Gastroesophageal sphincter (tissue), 4 donors: ENCODE measurements around the gene KCNMB2. TPM values are rescaled to one million over a fixed set of nuclear protein-coding genes. Genes with fewer than 3 reads are reported as not detected.

ENCODE experiments used
- ATAC-seq: fragments of 150-250 bp; one replicate; pipeline ENCODE4 v1.9.1; 2016; ENCODE audit warnings: mild to moderate bottlenecking, moderate library complexity
- H3K27ac ChIP-seq, 4 donors: fragments of 200-600 bp; sonication (generic) in 3 of 4; 1 replicate in 3 of 4; 2 replicates in 1 of 4; pipeline ENCODE4 v1.5.1; 2016 to 2019
- H3K27me3 ChIP-seq: fragments of 200-600 bp; sonication (generic); one replicate; pipeline ENCODE4 v1.5.1; 2019
- H3K36me3 ChIP-seq, 2 donors: fragments of 200-600 bp; sonication (generic); one replicate each; pipeline ENCODE4 v1.5.1; 2019; ENCODE audit warnings: control low read depth in 1 of 2
- H3K4me1 ChIP-seq, 3 donors: fragments of 200-600 bp; sonication (generic); 1 replicate in 2 of 3; 2 replicates in 1 of 3; pipeline ENCODE4 v1.5.1; 2016 to 2019; ENCODE audit warnings: control low read depth in 2 of 3
- H3K4me3 ChIP-seq, 2 donors: fragments of 200-600 bp; sonication (generic); one replicate each; pipeline ENCODE4 v1.5.1; 2019; ENCODE audit warnings: mild to moderate bottlenecking in 1 of 2, moderate library complexity in 1 of 2
- H3K9me3 ChIP-seq, 3 donors: fragments of 200-600 bp; sonication (generic); one replicate each; pipeline ENCODE4 v1.5.1; 2017 to 2019; ENCODE audit warnings: control low read depth in 2 of 3
- EP300 ChIP-seq: sonication (generic); formaldehyde crosslinking; IDR thresholded peaks from one replicate; pipeline ENCODE4 v1.6.1; 2017; ENCODE audit warnings: antibody characterized with exemption, mild to moderate bottlenecking
- POLR2A ChIP-seq, 2 donors: fragments of 450-650 bp; IDR thresholded peaks; one replicate each; pipeline ENCODE4 v1.6.1; 2017; ENCODE audit warnings: antibody characterized with exemption in 2 of 2, mild to moderate bottlenecking in 2 of 2, moderate library complexity in 1 of 2
- POLR2AphosphoS5 ChIP-seq: sonication (generic); formaldehyde crosslinking; IDR thresholded peaks from one replicate; pipeline ENCODE4 v1.6.1; 2017; ENCODE audit warnings: antibody characterized with exemption
- WGBS, 2 donors: methylation state at CpG; one replicate each; pipeline ENCODE4 v1.1.5; 2018; ENCODE audit warnings: low coverage in 1 of 2; 5-methylcytosine and 5-hydroxymethylcytosine counted together
- total RNA-seq, 4 donors: library from RNA; depleted of rRNA; stranded (reverse); fragments of >200 nt; gene quantifications; one replicate each; pipeline ENCODE4 v1.1.0, GENCODE V29; 2016
- TF ChIP-seq, protein P1 (sequence below), 4 experiments: fragments of 200-600 bp in 2 of 4; fragments of 450-650 bp in 2 of 4; sonication (generic) in 1 of 4; IDR thresholded peaks; one replicate each; pipeline ENCODE4 v1.5.1; 2017 to 2019; ENCODE audit warnings: antibody characterized with exemption in 4 of 4, mild to moderate bottlenecking in 2 of 4, moderate library complexity in 2 of 4

Gene KCNMB2
- total RNA-seq, 4 donors from 2014 or later = 1.3 TPM; not detected in 3

DNA sequence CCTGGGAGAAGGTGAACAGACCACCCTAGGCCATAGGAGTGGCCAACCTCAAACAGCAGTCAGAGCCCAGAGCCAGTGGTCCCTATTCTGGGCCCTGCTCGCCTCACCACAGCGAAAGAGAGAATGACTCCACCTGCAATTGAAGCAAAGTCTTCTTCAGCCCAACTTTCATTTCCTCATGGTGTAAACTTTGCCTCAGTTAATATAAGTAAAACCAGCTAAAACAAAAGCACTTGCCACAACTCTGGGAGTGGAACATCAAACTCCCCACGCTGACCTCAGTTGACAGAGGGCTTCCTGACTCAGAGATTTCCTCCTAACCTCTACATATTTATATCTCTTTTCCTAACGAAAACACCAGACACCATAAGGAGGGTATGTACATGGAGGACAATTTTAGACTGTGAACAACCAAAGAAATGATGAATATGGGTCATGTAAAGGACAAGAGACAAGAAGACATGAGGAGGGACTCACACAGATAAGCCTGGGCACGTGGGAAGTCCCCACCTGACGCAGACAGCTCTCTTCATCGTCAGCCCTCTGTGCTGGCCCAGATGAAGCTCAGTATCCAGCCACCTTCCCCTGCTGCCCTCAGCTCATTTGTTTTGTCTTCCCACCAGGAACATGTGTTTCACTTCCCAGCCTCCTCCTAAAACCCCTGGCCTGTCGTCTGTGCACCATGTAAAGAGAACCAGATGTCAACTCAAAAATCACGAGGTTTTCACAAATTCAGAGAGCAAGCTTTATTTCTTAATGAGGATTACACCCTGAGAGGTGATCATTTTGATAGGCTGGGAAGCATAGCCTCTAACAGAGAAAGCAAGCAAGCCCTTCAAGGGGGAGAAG, 140.9 kb downstream of the KCNMB2 start:
- TF ChIP-seq POLR2A (IDR thresholded peaks at IDR 0.05) = no peak
- TF ChIP-seq EP300 = no peak
- no peak for TF ChIP-seq POLR2AphosphoS5
- TF ChIP-seq, protein P1, sequence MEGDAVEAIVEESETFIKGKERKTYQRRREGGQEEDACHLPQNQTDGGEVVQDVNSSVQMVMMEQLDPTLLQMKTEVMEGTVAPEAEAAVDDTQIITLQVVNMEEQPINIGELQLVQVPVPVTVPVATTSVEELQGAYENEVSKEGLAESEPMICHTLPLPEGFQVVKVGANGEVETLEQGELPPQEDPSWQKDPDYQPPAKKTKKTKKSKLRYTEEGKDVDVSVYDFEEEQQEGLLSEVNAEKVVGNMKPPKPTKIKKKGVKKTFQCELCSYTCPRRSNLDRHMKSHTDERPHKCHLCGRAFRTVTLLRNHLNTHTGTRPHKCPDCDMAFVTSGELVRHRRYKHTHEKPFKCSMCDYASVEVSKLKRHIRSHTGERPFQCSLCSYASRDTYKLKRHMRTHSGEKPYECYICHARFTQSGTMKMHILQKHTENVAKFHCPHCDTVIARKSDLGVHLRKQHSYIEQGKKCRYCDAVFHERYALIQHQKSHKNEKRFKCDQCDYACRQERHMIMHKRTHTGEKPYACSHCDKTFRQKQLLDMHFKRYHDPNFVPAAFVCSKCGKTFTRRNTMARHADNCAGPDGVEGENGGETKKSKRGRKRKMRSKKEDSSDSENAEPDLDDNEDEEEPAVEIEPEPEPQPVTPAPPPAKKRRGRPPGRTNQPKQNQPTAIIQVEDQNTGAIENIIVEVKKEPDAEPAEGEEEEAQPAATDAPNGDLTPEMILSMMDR (IDR thresholded peaks at IDR 0.05) = no peak
- no peak for ATAC-seq
- WGBS, 2 donors = 63 to 64% methylated on average over 6 of the region's 9 CpGs
- H3K36me3 ChIP-seq = no peaks in the 10 kb centered on the region
- H3K27me3 ChIP-seq = no peaks in the 10 kb centered on the region
- no peaks in the 10 kb centered on the region for H3K9me3 ChIP-seq
- no peak overlapping the region for H3K27ac ChIP-seq
- H3K4me1 ChIP-seq = peaks cover 0 to under 1% (median 0%) of the 10 kb centered on the region in 3 donors
- H3K4me3 ChIP-seq = no peak overlapping the region

DNA sequence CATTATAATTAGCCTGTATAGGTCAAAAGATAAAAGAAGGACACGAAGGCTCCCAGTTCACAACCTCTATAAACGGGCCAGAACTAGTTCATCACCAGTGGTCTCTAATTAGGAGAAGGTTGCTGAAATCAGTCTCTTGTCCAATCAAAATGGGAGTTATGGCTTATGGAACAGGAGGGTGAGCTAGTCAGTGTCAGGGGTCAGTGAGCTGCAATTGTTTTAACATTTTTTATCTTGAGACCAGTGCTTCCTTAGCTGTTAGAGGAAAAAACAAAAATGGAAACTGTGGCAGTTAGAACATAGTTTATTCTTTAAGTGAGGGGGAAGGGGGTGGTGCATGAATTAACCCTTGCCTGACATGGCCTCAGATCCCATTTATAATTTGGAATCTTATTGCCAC, 141.7 kb downstream of the KCNMB2 start:
- Histone ChIP-seq H3K4me3 (no peak overlapping the region), H3K9me3 (no peaks in the 10 kb centered on the region), H3K4me1 (no peaks in the 10 kb centered on the region), H3K27ac (no peak overlapping the region), H3K36me3 (no peaks in the 10 kb centered on the region), H3K27me3 (no peaks in the 10 kb centered on the region)
- WGBS, 2 donors = 47 to 72% methylated on average over 2 of the region's 2 CpGs
- TF ChIP-seq POLR2A (IDR thresholded peaks at IDR 0.05) = no peak
- no peak for TF ChIP-seq POLR2AphosphoS5
- TF ChIP-seq EP300 = no peak
- TF ChIP-seq, protein P1 (IDR thresholded peaks at IDR 0.05) = no peak
- ATAC-seq = no peak

DNA sequence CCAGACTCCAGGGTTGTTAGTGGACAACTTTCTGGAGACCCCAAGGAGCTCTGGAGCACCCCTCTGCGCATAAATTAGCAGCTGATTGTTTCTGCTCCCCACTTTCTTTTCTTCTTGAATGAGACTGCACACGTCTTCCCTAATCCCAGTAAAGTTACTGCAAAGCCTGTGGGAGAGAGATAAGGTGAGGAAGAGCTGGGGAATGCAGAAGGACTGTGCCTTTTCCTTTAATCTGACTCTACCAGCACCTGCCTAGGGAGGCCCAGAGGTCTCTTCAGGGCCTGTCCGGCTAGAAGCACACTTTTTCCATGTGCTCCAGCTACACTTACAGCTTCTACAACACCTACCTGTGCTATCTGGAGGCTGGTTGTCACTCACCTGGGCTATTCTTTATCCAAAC, 143.8 kb downstream of the KCNMB2 start:
- Histone ChIP-seq H3K27ac (no peak overlapping the region), H3K4me3 (no peak overlapping the region), H3K9me3 (no peaks in the 10 kb centered on the region), H3K27me3 (no peaks in the 10 kb centered on the region), H3K4me1 (no peaks in the 10 kb centered on the region), H3K36me3 (no peaks in the 10 kb centered on the region)
- no peak for ATAC-seq
- WGBS, 2 donors = 42 to 74% methylated on average over 3 of the region's 3 CpGs
- TF ChIP-seq EP300 (no peak), POLR2A (IDR thresholded peaks at IDR 0.05) (no peak), POLR2AphosphoS5 (no peak)
- TF ChIP-seq, protein P1 (IDR thresholded peaks at IDR 0.05) = no peak

DNA sequence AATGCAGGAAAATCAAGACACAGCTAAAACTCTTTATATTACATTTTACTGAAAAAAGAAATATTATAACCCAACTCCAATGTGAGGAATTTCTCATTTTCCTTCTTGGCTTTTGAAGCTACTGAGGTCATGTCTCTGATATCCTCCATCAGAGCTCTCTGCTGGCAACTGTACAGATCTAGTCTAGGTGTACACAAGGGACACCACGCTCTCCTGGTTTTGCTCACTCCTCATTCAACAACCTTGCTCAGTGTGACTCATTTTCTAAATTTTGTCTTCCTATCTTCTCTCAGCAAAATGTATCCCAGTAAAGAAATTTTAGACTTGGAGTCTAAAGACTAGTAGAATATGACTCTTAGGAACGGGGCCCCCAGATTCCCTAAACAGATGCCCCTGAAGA, 144.3 kb downstream of the KCNMB2 start:
- TF ChIP-seq EP300 (no peak), POLR2A (IDR thresholded peaks at IDR 0.05) (no peak), POLR2AphosphoS5 (no peak)
- TF ChIP-seq, protein P1 (IDR thresholded peaks at IDR 0.05) = no peak
- H3K27ac ChIP-seq = no peak overlapping the region
- H3K36me3 ChIP-seq = no peaks in the 10 kb centered on the region
- 82 to 83% methylated on average over 1 to 2 of the region's 2 CpGs for WGBS, 2 donors
- no peak overlapping the region for H3K4me3 ChIP-seq
- no peaks in the 10 kb centered on the region for H3K27me3 ChIP-seq
- ATAC-seq = no peak
- H3K9me3 ChIP-seq = no peaks in the 10 kb centered on the region
- no peaks in the 10 kb centered on the region for H3K4me1 ChIP-seq

DNA sequence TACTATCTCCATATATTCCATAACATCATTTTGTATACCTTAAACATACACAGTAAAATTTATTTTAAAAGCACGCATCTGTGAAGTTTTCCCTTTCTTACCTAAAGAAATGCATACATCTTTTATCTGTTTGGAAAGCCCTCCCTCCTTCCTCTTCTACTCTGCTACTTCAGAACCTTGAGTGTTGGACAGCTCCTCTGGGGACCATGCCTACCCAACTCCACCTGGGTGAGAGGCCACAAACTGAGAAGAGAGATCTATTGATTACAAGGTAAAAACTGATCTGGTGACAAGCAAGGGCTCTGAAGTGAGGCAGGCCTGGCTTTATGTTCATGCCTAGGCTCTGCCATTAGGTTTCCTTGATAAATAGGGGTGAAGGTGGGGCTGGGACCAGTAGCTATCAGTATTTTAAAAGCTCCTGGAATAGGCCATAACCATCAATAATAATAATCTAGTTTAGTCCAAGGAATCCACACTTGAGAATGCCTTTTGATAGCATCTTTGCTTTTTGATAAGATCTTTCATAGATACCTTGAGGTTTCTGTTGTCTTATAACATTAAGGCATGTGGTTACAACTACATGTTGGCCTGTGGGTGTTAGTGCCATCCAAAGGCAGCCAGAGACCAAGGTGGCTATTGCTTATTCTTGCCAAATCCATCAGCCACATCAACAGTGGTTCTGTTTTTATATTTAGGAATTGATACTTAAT, 148.8 kb downstream of the KCNMB2 start:
- no peaks in the 10 kb centered on the region for H3K36me3 ChIP-seq

More for the DNA sequence above, 148.8 kb downstream of the KCNMB2 start:
- WGBS, 2 donors = 67 to 75% methylated on average over 1 of the region's 1 CpG
- Histone ChIP-seq H3K4me3 (no peak overlapping the region), H3K27ac (no peak overlapping the region), H3K9me3 (no peaks in the 10 kb centered on the region), H3K27me3 (no peaks in the 10 kb centered on the region), H3K4me1 (no peaks in the 10 kb centered on the region)
- TF ChIP-seq POLR2A (IDR thresholded peaks at IDR 0.05) = no peak
- TF ChIP-seq, protein P1 (IDR thresholded peaks at IDR 0.05) = no peak
- no peak for TF ChIP-seq EP300
- no peak for TF ChIP-seq POLR2AphosphoS5
- ATAC-seq = no peak
